Umbilical cord (tissue), 2 donors: Measurements from ENCODE around the gene NAT14. TPM values are rescaled to one million over a fixed set of nuclear protein-coding genes. Genes with fewer than 3 reads are reported as not detected.
"Not testable (repeated sequence)": the region's sequence is repeated elsewhere in the genome, so short reads cannot be mapped to it uniquely, and the experiment has no call there.

ENCODE experiments used
- DNase-seq: peaks from one replicate; pipeline ENCODE4 v3.0.0-alpha.2; 2015; ENCODE audit warnings: low spot score
- total RNA-seq: library from RNA; depleted of rRNA; stranded (reverse); fragments of >200 nt; gene quantifications from one replicate; pipeline ENCODE4 v1.2.3, GENCODE V29; 2014; ENCODE audit warnings: low replicate concordance; ENCODE audit not compliant: insufficient read depth

Gene NAT14
- total RNA-seq, 1 donor from 2014 or later = 18.8 TPM

DNA sequence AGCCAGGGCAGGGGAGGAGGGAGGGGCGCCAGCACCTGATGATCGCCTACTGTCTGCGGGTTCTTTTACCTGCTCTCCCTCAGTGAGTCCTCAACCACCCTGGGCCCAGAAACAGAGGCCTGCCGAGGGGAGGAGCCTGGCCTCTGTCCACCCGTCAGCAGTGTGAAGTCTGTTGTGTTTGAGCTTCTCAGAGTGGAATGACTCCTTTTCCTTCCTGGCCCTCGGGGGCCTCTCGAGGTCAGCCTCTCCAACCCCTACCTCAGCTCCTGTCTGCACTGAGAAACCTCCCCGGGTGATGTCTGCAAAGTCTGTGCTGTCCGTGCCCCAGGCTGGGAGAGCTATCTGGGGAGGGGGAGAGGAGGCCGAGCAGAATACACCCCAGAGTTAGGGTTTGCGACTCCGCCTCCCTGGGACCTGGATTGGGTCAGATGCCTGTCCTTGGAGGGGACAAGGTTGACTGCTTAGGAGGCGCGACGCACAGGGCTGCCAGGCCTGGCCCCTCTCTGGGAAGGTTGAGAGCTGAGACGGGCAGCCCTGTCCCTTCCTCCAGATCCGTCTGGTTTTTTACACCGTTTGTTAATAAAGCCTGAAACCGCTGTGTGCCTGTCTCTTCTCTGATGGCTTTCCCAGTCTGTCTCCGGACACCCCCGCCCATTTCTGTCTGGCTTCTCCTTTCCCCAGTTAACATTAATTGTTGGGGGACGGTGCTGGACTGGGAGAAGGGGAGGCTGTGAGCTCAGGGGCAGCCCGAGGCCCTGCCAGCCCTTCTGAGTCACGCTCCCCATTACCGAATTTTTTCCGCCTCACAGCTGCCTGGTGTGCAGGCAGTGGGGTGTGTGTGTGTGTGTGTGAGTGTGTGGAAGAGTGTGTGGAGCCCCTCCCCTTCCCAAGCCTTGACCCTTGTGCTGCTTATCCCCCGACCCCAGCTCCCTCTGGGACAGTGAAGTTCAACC lies 2.3 kb downstream of the NAT14 start:
- peak; percentile 96 for DNase-seq

DNA sequence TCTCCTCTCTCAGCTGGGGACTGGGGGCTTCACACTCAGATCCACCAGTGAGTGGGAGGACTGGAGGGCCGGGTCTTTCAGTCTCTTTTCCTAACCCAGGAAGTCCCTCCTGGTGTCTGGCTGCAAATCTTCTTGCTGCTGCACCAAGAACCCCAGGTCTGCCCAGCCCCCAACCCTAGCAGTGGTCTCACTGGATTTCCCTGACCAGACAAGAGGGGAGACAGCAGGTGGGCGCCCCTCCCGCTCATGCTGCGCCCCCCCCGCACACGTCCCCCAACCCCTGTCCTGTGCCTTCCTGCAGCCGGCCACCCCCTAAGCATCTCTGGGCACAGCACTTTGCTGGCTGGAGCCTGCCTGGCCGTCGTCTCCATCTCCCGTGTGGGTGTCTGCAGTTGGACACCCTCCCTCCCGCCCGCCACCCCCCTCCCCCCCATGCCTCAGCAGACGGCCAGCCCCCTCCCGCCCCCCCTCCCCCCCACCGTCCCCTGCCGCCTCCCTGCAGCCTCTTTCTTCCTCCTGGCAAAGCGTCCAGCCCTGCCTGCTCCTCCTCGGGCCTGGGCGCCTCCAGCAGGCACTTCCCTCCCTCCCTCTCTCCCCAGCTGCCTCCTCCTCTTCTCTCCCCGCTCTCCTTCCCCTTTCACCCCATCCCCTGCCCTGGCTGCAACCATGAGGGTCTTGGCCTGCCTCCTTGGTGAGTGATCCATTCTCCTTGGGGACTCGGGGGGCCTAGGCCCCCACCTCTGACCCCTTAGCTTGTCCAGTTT lies 3.1 kb downstream of the NAT14 start, which contains the start of gene SSC5D:
Gene SSC5D, plus strand, starts transcription at position 513 of the 764 bp plus-strand sequence. Its CDS starts 154 bp downstream, at position 667.
- DNase-seq = peak; percentile 87

DNA sequence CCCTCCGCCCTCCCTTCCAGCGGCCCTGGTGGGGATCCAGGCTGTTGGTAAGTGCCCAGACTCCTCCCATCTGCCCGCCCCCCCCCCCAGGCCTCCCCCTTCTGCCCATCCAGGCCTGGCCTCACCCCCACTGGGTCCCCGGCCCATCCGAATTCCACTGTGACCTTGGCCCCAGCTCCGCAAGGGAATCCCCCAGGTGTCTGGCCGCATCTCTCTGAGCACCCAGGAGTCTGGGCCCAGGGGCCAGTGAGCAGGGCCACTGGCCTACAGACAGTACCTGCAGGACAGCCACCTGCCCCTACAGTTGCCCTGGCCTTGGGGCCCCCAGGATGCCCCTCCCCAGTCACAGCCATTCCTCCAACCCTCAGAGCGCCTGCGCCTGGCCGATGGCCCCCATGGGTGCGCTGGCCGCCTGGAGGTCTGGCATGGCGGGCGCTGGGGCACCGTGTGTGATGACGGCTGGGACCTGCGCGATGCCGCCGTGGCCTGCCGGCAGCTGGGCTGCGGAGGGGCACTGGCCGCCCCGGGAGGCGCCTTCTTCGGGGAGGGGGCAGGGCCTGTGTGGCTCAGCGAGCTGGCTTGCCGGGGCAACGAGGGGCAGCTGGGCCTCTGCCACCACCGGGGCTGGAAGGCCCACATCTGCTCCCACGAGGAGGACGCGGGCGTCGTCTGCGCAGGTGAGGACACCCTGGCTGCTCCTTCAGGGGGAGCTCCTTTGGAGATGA lies 4.2 kb downstream of the NAT14 start:
- DNase-seq = peak; percentile 70

DNA sequence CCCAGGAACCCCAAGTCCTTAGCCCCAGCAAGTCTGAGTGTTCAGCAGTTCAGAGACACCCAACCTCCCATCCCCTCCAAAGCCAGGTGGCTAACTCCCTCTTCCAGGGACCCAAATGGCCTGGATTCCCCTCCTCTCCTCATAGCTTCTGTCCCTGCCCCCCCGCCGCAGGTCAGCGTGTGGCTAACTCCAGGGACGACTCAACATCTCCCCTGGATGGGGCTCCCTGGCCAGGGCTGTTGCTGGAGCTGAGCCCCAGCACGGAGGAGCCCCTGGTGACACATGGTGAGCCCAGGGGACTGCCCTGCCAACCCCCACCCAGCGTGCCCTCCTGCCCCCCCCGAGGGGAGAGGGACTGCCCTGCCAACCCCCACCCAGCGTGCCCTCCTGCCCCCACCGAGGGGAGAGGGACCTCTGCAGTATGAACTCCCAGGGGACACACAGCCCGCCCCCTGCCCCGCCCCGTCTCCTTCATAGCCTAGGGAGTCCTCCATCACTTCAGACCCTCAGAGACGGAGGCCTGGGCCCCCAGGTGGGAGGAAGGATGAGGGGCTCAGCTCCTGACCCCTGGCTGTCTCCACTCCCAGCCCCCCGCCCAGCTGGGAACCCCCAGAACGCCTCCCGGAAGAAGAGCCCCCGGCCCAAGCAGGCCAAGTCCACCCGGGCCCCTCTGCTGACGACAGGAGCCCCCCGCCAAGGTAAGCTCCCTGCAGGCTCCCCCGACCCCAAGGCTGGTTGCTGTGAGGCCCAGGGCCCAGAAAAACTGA lies 4.9 kb downstream of the NAT14 start:
- DNase-seq = no peak

DNA sequence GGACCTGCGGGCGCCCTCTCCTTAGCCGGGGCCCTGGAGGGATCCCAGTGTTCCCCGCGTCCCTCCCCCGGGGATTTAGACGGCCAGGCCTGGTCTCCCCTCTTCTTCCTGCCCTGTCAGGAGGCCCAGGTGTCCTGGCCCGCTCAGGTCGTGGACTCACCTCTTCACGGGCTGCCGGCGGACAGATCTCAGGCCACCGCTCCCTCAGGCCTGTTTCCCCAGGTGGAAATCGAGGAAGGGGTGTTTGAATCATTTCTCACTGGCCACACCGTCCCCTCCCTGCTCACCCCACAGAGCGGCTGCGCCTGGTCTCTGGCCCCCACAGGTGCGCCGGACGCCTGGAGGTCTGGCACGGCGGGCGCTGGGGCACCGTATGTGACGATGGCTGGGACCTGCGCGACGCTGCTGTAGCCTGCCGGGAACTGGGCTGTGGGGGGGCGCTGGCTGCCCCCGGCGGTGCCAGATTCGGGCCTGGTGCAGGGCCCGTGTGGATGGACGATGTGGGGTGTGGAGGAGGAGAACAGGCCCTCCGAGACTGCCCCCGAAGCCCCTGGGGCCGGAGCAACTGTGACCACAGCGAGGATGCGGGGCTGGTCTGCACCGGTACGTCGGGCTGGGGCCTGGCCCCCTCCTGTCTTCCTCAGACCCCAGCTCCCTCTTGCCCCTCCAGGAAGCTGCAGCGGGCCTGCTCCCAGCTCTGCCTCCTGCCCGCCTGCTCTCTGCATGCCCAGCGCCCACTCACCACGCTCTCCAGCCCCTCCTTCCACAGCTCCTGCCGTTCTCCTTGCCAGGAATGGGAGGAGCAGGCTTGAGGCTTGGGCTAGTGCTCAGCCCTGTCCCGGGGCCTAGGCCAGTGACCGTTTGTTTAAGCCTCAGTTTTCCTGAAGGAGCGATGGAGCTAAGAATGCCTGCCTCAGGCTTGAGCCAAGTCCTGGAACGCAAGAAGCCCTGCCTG lies 5.8 kb downstream of the NAT14 start:
- no peak for DNase-seq

DNA sequence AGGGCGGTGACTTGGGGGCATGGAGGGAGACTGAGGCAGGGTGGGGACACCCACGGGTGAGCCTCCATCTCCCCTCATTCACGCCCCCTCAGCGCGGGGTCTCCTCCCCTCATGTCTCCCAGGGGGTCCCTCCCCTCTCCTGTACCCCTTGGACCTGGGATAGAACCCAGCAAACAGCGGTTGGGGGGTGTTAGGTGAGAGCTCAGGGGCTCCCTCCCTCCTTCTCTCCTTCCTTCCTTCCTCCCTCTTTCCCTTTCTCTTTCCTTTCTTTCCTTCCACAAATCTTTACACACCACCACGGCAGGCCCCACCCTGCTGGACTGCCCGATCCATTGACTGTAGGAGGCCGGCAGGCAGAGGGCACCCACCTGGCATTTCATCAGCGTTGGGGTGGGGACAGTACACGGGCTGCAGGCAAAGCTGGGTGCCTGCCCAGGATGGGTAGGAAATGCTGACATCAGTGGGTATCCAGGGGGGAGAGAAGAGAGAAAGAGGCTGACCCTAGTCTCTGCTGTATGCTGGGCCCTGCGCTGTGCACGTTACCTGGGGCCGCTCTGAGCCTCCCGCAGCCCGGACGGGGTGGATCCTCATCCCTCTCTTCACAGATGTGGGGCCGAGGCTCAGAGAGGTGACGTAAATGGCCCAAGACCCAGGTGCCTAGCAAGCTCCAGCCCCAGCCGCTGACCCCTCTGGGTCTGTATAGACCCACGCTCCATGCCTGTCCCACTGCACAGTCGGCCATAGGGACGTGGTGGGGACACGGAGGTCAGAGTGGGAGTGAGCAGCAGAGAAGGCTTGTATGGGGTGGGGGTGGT lies 6.8 kb downstream of the NAT14 start:
- DNase-seq = no peak

DNA sequence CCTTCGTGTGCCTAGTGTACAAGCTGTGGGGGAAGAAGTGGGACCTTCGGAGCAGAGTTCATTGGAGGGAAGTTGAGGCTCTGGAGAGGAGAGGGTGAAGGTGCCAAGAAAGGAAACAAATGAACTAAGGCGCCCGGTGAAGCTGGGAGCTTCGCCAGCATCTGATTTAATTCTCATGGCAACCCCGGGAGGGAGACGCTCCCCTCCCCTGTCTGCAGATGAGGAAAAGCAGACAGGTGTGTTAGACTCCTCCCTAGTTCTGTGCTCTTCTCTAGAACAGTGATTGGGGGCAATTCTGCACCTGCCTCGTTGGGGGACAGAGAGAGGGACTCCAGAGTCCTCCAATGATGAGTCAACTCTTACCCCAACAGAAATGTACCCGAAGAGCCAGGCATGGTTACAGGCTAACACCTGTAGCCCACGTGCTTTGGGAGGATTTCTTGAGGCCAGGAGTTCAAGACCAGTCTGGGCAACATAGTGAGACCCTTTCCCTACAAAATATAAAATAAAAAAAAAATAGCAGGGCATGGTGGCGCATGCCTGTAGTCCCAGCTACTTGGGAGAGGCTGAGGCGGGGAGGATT lies 7.5 kb downstream of the NAT14 start:
- no peak for DNase-seq

DNA sequence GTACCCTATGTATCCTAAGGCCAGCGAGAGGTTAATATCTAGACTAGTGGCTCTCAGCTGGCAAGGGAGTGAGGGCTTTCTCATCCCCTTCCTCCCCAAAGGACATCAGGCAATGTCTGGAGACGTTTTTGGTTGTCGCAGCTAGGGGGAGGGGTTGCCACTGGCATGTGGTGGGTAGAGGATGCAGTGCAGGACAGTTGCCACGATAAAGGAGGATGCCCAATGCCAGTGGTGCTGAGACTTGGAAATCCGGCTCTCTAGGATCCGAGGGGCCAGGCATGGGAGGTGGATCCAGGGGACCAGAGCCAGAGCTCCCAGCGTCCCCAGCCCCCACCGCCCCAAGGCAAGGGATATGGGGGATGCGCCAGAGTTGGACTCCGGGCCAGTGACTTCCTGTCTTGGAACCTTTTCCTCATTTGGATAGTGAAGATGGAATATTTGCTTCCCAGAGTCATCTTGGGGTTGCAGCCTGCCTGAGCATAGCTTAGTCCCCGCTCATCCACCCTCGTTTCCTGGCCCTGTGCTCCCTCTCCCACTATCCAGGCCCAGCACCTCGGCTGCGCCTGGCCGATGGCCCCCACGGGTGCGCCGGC lies 8.2 kb downstream of the NAT14 start:
- DNase-seq = no peak

DNA sequence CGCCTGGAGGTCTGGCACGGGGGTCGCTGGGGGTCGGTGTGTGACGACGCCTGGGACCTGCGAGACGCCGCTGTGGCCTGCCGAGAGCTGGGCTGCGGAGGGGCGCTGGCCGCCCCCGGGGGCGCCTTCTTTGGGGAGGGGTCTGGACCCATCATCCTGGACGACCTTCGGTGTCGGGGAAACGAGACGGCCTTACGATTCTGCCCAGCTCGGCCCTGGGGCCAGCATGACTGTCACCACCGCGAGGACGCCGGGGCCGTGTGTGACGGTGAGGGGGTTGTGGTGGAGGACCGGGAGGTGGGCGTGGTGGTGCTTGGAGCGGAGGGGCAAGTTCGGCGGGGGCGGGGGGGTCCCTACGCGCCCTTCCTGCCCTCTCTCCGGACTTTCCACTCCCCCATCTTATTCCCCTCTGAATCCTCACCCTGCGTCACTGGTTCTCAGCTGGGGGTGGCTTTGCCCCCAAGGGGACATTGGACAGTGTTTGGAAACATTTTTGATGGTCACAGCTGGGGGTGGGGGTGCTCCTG lies 8.7 kb downstream of the NAT14 start:
- no peak for DNase-seq

DNA sequence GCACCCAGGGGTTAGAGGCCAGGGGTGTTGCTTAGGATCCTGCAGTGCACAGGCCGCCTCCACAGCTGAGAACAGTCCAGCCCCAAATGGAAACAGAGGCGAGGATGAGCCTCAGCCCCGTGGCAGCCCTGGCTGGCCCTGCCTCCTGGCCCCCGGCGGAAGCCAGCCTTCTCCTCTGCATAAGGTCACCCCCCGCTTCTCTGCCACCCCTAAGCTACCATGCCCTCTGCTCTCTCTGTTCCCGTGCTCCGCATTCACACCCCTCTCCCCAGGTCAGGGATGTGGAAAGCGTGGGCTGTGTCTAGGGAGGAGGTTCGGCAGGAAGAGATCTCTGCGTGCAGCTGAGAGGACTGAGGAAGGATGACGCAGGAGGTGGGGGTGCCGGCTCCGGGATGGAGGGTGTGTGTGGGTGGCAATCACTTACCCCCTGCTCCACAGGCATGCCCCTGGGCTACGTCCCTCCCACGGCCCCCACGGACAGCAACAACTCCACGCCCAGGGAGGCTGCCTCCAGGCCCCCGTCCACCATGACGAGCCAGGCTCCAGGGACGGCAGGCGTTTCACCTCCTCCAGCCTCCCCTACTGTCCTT lies 9.3 kb downstream of the NAT14 start:
- no peak for DNase-seq

DNA sequence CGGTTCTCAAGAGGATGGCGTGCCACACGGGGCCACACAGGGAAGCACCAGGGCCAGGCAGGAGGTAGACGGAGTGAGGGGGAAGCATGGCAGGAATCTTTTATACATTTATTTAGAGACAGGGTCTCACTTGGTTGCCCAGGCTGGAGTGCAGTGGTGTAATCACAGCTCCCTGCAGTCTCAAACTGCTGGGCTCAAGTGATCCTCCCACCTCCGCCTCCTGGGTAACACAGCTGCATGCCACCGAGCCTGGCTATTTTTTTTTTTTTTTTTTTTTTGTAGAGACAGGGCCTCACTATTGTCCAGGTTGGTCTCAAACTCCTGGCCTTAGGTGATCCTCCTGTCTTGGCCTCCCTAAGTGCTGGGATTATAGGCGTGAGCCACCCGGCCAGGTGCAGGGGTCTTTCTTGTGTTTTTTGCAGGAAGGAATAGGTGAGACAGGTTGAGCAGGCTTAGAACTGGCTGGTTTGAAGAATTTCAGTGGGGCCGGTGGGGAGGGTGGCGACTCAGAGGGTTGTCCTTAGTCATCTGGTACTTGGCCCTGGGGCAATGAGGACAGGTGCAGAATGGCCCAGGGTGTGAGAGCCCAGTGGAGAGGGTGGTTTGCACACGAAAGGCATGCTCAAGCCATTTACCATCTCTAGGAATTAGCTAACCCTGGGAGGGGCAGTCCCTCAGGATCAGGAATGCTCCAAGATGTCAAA lies 10.8 kb downstream of the NAT14 start:
- DNase-seq = no peak

DNA sequence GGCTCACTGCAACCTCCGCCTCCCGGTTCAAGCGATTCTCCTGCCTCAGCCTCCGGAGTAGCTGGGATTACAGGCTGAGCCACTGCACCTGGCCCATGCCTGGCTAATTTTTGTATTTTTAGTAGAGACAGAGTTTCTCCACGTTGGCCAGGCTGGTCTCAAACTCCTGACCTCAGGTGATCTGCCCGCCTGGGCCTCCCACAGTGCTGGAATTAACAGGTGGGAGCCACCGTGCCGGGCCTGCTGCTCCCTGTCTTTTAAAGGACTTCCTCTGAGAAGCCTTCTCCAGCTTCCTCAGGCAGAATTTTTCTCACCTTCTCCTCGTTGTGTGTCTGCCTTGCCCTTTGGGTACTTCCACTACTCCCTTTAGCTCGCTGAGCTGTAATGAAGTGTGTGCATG lies 11.8 kb downstream of the NAT14 start:
- not testable (repeated sequence) for DNase-seq

DNA sequence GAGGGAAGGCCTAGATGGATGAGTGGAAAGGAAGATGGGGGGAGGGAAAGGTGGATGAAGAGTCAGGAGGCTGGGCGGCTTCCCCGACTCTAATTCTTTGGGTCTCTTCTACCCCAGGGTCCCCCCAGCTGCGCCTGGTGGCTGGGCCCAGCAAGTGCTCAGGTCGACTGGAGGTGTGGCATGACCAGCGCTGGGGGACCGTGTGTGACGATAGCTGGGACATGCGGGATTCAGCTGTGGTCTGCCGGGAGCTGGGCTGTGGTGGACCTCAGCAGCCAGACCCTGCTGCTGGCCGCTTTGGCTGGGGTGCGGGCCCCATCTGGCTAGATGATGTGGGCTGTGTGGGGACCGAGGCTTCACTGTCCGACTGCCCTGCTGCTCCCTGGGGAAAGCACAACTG lies 12.8 kb downstream of the NAT14 start:
- DNase-seq = no peak

DNA sequence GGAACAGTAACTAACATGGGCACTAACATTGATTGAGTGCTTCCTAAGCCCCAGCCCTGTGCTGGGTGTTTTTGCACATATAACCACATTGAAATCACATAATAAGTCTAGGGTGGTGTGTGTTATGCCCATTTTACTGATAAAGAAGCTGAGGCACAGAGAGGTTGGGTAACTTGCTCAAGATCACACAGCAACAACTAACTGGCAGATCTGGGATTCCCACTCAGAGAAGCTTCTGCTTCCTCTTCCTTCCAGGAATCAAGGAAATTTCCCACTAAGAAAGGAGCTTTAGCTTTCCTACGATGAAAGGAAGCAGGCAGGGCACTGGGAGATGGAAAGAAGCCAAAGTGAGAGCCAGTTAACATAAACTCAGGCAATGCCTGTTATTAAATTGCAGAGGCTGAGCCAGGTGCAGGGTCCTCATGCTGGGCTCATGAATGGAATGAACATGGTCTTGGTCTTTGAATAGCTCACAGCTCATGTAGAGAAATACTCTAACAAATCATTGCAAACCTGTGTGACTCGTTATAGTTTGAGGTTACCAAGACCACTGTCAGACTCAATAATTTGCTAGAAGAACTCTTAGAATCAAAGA lies 13.4 kb downstream of the NAT14 start:
- DNase-seq = no peak

DNA sequence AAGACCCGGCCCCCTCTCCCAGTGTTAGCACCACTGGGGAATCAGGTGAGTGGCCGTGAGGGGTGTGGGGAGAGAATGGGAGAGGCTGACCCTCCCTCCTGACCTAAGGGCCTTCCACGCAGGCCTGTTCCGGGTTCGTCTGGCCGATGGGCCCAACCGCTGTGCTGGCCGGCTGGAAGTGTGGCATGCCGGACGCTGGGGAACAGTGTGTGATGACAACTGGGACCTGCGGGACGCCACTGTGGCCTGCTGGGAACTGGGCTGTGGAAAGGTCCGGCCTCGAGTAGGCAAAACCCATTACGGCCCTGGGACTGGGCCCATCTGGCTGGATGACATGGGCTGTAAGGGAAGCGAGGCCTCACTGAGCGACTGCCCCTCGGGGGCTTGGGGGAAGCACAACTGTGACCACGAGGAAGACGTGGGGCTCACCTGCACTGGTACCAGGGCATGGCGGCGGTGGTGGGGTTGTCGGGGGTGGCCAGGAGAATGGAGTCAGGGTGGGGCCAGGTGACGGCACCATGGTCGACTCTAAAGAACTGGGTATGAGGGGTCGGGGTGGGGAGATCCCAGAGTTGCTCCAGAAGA lies 15.5 kb downstream of the NAT14 start:
- no peak for DNase-seq
